Liver (tissue), 9 donors: ENCODE results near the gene FBXW10. TPM values are rescaled to one million over a fixed set of nuclear protein-coding genes. Genes with fewer than 3 reads are reported as not detected.
A peak's percentile ranks its signal among the peaks of the same experiment; 100 is the strongest.
"Not testable (repeated sequence)": the region's sequence is repeated elsewhere in the genome, so short reads cannot be mapped to it uniquely, and the experiment has no call there.

Source experiments
- DNase-seq: peaks from one replicate; pipeline ENCODE4 v3.0.0-alpha.2; 2017; ENCODE audit warnings: low spot score
- H3K27ac ChIP-seq, 2 donors: one replicate each; pipeline ENCODE4 v1.7.0; 2013; ENCODE audit warnings: inconsistent platforms in 2 of 2, low read length in 2 of 2, control low read depth in 1 of 2, low read depth in 1 of 2, mild to moderate bottlenecking in 1 of 2
- H3K27me3 ChIP-seq, 4 donors: one replicate each; pipeline versions ENCODE4 v1.6.1 to v1.7.0; 2013; ENCODE audit warnings: low read length in 3 of 4, inconsistent platforms in 1 of 4, mild to moderate bottlenecking in 1 of 4, moderate library complexity in 1 of 4; ENCODE audit not compliant: control insufficient read depth in 4 of 4, insufficient read depth in 4 of 4
- H3K36me3 ChIP-seq, 4 donors: one replicate each; pipeline versions ENCODE4 v1.6.1 to v1.7.0; 2013; ENCODE audit warnings: low read length in 3 of 4, mild to moderate bottlenecking in 3 of 4, low read depth in 1 of 4, moderate library complexity in 1 of 4; ENCODE audit not compliant: control insufficient read depth in 4 of 4, insufficient read depth in 3 of 4
- H3K4me1 ChIP-seq, 4 donors: one replicate each; pipeline versions ENCODE4 v1.6.1 to v1.7.0; 2013; ENCODE audit warnings: low read length in 3 of 4, mild to moderate bottlenecking in 3 of 4, moderate library complexity in 1 of 4; ENCODE audit not compliant: control insufficient read depth in 4 of 4, insufficient read depth in 4 of 4
- H3K4me3 ChIP-seq, 3 donors: one replicate each; pipeline versions ENCODE4 v1.6.1 to v1.7.0; 2013; ENCODE audit warnings: low read length in 3 of 3, control low read depth in 1 of 3, low read depth in 1 of 3, mild to moderate bottlenecking in 1 of 3
- H3K9ac ChIP-seq, 2 donors: one replicate each; pipeline ENCODE4 v1.7.0; 2013; ENCODE audit warnings: low read length in 2 of 2, mild to moderate bottlenecking in 2 of 2, moderate library complexity in 2 of 2, control low read depth in 1 of 2, low read depth in 1 of 2
- H3K9me3 ChIP-seq, 4 donors: one replicate each; pipeline versions ENCODE4 v1.6.1 to v1.7.0; 2013; ENCODE audit warnings: low read length in 3 of 4; ENCODE audit not compliant: control insufficient read depth in 4 of 4
- WGBS: extraction: QIAGEN DNeasy Blood & Tissue Kit; methylation state at CpG from one replicate; pipeline ENCODE4 v1.1.7; 2013; 5-methylcytosine and 5-hydroxymethylcytosine counted together
- polyA plus RNA-seq, 2 donors: library from polyadenylated mRNA; stranded (reverse) in 1 of 2; unstranded in 1 of 2; fragments of 200-250 nt in 1 of 2; fragments of >200 nt in 1 of 2; fragmentation: Nextera tagmentation in 1 of 2; extraction: Ambion mirVana in 1 of 2; gene quantifications; one replicate each; pipeline versions ENCODE4 v1.2.1 to v1.2.3, GENCODE V29; 2013 to 2015
- total RNA-seq, 2 donors: library from RNA; depleted of rRNA; stranded (reverse); fragments of >200 nt; gene quantifications; one replicate each; pipeline ENCODE4 v1.2.3, GENCODE V29; 2014
- donor health status: healthy.
- donor health status: healthy.
- donor health status: healthy.
- donor health status: healthy.
- donor health status: healthy.

The FBXW10 gene, protein sequence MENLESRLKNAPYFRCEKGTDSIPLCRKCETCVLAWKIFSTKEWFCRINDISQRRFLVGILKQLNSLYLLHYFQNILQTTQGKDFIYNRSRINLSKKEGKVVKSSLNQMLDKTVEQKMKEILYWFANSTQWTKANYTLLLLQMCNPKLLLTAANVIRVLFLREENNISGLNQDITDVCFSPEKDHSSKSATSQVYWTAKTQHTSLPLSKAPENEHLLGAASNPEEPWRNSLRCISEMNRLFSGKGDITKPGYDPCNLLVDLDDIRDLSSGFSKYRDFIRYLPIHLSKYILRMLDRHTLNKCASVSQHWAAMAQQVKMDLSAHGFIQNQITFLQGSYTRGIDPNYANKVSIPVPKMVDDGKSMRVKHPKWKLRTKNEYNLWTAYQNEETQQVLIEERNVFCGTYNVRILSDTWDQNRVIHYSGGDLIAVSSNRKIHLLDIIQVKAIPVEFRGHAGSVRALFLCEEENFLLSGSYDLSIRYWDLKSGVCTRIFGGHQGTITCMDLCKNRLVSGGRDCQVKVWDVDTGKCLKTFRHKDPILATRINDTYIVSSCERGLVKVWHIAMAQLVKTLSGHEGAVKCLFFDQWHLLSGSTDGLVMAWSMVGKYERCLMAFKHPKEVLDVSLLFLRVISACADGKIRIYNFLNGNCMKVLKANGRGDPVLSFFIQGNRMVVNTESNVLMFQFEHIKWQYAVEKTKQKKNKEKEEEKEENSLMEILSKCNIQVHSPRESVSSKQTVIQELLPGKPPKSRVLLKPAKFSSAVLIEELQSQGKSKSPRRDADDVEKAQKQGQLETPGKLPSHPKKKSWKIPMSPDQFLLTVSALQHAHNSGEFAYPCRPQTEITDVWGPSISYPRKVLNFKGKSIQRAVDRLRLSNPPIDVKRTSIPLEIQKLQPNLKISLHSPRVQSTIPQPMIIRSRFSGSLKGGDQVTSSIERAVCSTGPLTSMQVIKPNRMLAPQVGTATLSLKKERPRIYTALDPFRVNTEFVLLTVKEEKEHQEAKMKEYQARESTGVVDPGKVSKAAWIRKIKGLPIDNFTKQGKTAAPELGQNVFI
- total RNA-seq (under 1 TPM; 0.05 to 0.08 TPM), polyA plus RNA-seq (under 1 TPM; 0.20 to 0.25 TPM)

- H3K9ac ChIP-seq, DNase-seq, H3K27ac ChIP-seq, H3K4me3 ChIP-seq, H3K36me3 ChIP-seq, H3K9me3 ChIP-seq, H3K4me1 ChIP-seq, H3K27me3 ChIP-seq: not testable (repeated sequence)
- WGBS: 61% methylated on average over 9 of the region's 10 CpGs
Observed at GRCh38 chr17:18743699-18744421, at the start of gene FBXW10. Gene FBXW10, plus strand, starts transcription at chr17:18744054. Its CDS starts 191 bp downstream, at chr17:18744245.

DNA sequence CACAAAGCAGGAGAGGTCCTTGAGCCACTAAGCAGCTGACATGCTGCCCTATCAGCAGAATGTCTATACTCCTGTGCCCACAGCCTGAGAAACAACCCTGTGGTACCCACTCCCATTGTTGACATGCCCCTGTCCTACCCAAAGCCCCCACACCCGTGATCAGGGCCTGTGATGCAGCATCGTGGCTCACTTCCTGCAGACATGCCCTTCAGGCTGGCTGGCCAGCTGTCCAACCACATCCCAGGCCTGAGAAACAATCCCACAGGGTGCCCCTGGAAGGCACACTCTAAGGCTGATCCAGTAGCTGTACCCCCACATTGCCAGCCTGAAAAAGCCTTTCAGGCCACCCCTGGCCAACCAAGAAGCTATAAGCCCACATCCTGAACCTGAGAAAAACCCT, 48.7 kb upstream of the FBXW10 start:
- H3K27ac ChIP-seq, H3K4me1 ChIP-seq, H3K4me3 ChIP-seq, H3K27me3 ChIP-seq, H3K9me3 ChIP-seq, DNase-seq, H3K36me3 ChIP-seq, H3K9ac ChIP-seq: not testable (repeated sequence)
- 65% methylated on average over 2 of the region's 2 CpGs for WGBS

- not testable (repeated sequence) for H3K9me3 ChIP-seq, H3K36me3 ChIP-seq, H3K4me1 ChIP-seq, H3K27me3 ChIP-seq, H3K27ac ChIP-seq, DNase-seq
- Histone ChIP-seq H3K4me3 (peak overlapping the region; percentile 57 to 75 (median 69)), H3K9ac (peak overlapping the region in 1 of 2 donors; percentile 31)
- WGBS: 56% methylated on average over 8 of the region's 8 CpGs
Observed at GRCh38 chr17:18698473-18699103, 45.3 kb upstream of the FBXW10 start.

DNA sequence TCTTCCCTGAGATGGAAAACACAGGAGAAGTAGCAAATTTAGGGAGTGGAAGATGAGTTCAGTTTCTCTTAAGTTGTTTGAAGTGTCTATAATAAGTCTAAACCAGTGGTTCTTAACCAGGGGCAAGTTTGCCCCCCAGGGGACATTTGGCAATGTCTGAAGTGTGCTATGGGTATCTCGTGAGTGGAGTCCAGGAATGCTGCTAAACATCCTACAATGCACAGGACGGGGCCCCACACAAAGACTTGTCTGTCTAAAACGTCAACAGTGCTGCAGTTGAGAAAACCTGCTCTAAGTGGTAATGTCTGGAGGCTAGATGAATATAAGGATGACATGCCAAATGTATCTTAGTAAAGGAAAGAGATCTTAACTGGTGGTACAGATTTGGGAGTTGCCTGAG, 37.9 kb upstream of the FBXW10 start:
- H3K27me3 ChIP-seq, DNase-seq, H3K4me1 ChIP-seq, H3K9ac ChIP-seq, H3K9me3 ChIP-seq, H3K36me3 ChIP-seq, H3K27ac ChIP-seq, H3K4me3 ChIP-seq: not testable (repeated sequence)
- 92% methylated on average over 3 of the region's 3 CpGs for WGBS

- WGBS: 94% methylated on average over 3 of the region's 3 CpGs
- H3K27me3 ChIP-seq: not testable (repeated sequence)
Observed at GRCh38 chr17:18708215-18708614, 35.6 kb upstream of the FBXW10 start.

More at GRCh38 chr17:18708215-18708614, 35.6 kb upstream of the FBXW10 start:
- not testable (repeated sequence) for H3K9ac ChIP-seq, H3K4me3 ChIP-seq, H3K36me3 ChIP-seq, H3K4me1 ChIP-seq, H3K9me3 ChIP-seq, H3K27ac ChIP-seq, DNase-seq
